ENCODE data around the gene GON4L.
A peak's percentile ranks its signal among the peaks of the same experiment; 100 is the strongest.

GON4L gene

DNA sequence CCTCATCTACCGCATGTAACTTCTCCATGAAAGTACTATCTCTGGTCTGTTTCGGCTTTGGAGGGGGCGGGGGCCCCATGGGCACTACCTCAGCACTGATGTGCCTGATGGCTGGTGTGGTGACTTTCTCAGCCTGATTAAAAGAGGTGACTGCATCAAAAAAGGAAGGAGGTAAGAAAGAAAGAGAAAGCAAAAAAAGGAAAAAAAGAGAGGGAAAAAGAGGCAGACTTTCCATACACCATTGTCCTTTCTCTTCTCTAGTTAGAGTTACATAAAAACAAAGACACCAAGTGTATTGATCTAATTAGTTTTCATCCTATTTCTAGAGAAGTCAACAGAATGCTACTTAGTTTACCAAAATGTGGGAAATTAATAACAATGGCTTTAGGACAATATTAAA, 43.3 kb downstream of the GON4L start:
- H3K4me3 ChIP-seq (ENCODE audit: low read length): no peak overlapping the region
- peaks cover 66% of the 10 kb centered on the region for H3K36me3 ChIP-seq (ENCODE audit: control insufficient read depth, low read length)
- no peaks in the 10 kb centered on the region for H4K20me1 ChIP-seq (ENCODE audit: control insufficient read depth, insufficient read depth, low read depth, low read length)
- H3K4me1 ChIP-seq (ENCODE audit: control insufficient read depth, low read length): peaks cover 30% of the 10 kb centered on the region
- TF ChIP-seq EZH2phosphoT487 (IDR thresholded peaks at IDR 0.05; ENCODE audit: borderline replicate concordance, low read length) (no peak), CTCF (IDR thresholded peaks at IDR 0.05; ENCODE audit: low read depth, low read length, poor library complexity, severe bottlenecking) (no peak)
- H3K27me3 ChIP-seq (ENCODE audit: control insufficient read depth, low read length): no peaks in the 10 kb centered on the region
- H3K4me2 ChIP-seq (ENCODE audit: low read length): no peak overlapping the region
- H3K79me2 ChIP-seq (ENCODE audit: control insufficient read depth, low read length): no peaks in the 10 kb centered on the region
- 0 out of 2 replicates have a peak, but pooled peaks cover 2% of the 10 kb centered on the region for H3F3A ChIP-seq (ENCODE audit: control insufficient read depth, insufficient read depth)
- H3K9me2 ChIP-seq (replicated peaks; ENCODE audit: control insufficient read depth, low read length): no peaks in the 10 kb centered on the region
- no peaks in the 10 kb centered on the region for H3K9me3 ChIP-seq (ENCODE audit: control insufficient read depth, insufficient read depth, low read length)
- no peak overlapping the region for H3K27ac ChIP-seq (ENCODE audit: low read depth, low read length)

DNA sequence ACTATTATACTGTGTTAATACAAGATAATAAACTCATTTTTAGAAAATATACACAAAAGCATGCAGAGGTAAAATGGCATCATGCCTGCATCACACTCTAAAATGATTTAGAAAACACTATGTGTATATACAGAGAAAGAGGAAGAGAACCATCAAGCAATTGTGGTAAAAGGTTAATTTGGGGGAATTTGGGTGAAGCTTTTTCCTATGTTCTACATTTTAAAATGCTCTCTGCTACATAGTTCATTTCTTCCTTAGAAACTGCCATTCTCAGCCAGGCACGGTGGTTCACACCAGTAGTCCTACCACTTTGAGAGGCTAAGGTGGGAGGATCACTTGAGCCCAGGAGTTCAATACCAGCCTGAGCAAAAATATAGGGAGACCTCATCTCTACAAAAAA, 44.1 kb downstream of the GON4L start:
- Histone ChIP-seq H3K36me3 (ENCODE audit: control insufficient read depth, low read length) (peaks cover 66% of the 10 kb centered on the region), H3K4me3 (ENCODE audit: low read length) (no peak overlapping the region), H3K9me2 (replicated peaks; ENCODE audit: control insufficient read depth, low read length) (no peaks in the 10 kb centered on the region), H3K27ac (ENCODE audit: low read depth, low read length) (no peak overlapping the region), H3K4me2 (ENCODE audit: low read length) (no peak overlapping the region), H3K27me3 (ENCODE audit: control insufficient read depth, low read length) (no peaks in the 10 kb centered on the region), H3K4me1 (ENCODE audit: control insufficient read depth, low read length) (peaks cover 36% of the 10 kb centered on the region), H3K79me2 (ENCODE audit: control insufficient read depth, low read length) (no peaks in the 10 kb centered on the region), H3K9me3 (ENCODE audit: control insufficient read depth, insufficient read depth, low read length) (no peaks in the 10 kb centered on the region), H3F3A (ENCODE audit: control insufficient read depth, insufficient read depth) (0 out of 2 replicates have a peak, but pooled peaks cover 2% of the 10 kb centered on the region), H4K20me1 (ENCODE audit: control insufficient read depth, insufficient read depth, low read depth, low read length) (no peaks in the 10 kb centered on the region)
- TF ChIP-seq EZH2phosphoT487 (IDR thresholded peaks at IDR 0.05; ENCODE audit: borderline replicate concordance, low read length): no peak
- no peak for TF ChIP-seq CTCF (IDR thresholded peaks at IDR 0.05; ENCODE audit: low read depth, low read length, poor library complexity, severe bottlenecking)

DNA sequence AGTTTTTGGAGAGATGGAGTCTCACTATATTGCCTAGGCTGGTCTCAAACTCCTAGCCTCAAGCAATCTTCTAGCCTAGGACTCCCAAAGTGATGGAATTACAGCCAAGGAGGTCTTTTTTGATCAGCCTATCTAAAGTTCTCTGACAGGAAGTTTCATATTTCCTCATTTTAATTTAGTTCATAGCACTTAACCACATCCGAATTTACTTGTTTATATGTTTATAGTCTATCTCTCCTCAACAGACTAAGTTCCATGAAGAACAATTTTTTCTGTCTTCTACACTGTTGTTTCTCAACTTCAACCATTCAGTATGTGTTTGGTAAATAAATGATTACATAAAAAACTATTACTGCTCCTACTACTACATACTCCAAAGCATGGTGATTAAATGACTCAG, 47.9 kb downstream of the GON4L start:
- Histone ChIP-seq H3K4me2 (ENCODE audit: low read length) (peak overlapping the region; percentile 76), H3K27me3 (ENCODE audit: control insufficient read depth, low read length) (no peaks in the 10 kb centered on the region), H3K4me1 (ENCODE audit: control insufficient read depth, low read length) (peaks cover 12% of the 10 kb centered on the region), H3K4me3 (ENCODE audit: low read length) (peak overlapping the region; percentile 39), H3K79me2 (ENCODE audit: control insufficient read depth, low read length) (no peaks in the 10 kb centered on the region), H3K9me3 (ENCODE audit: control insufficient read depth, insufficient read depth, low read length) (no peaks in the 10 kb centered on the region), H3K27ac (ENCODE audit: low read depth, low read length) (peak overlapping the region; percentile 49), H3K9me2 (replicated peaks; ENCODE audit: control insufficient read depth, low read length) (no peaks in the 10 kb centered on the region), H3K36me3 (ENCODE audit: control insufficient read depth, low read length) (peaks cover 54% of the 10 kb centered on the region), H3F3A (ENCODE audit: control insufficient read depth, insufficient read depth) (0 out of 2 replicates have a peak, but pooled peaks cover 2% of the 10 kb centered on the region), H4K20me1 (ENCODE audit: control insufficient read depth, insufficient read depth, low read depth, low read length) (no peaks in the 10 kb centered on the region)
- TF ChIP-seq EZH2phosphoT487 (IDR thresholded peaks at IDR 0.05; ENCODE audit: borderline replicate concordance, low read length) (no peak), CTCF (IDR thresholded peaks at IDR 0.05; ENCODE audit: low read depth, low read length, poor library complexity, severe bottlenecking) (no peak)
